ENCODE data around the gene OLFM4.

The OLFM4 gene

DNA sequence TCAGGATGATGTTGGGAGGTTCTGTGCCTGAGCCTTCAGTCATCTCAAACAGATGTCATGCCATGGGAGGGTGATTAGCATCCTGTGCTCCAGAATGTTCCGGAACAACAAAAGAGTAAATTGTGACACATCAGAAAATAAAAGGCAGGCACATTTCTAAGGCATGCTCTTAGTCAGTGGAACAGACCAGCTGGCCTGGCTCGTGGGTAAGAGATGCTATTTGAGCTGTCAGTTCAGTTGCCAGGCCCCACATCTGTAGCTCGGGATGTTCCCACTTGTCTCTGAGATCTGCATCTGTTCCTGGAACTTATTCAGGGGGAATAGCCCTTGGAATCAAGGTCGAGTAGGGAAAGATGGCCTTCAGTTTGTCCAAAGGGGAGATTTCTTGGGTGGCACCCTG is 26.0 kb downstream of the OLFM4 start:
- H3K4me3 ChIP-seq (ENCODE audit: low read length), result no peak overlapping the region
- no peak for DNase-seq (ENCODE audit: low read depth, low spot score)

DNA sequence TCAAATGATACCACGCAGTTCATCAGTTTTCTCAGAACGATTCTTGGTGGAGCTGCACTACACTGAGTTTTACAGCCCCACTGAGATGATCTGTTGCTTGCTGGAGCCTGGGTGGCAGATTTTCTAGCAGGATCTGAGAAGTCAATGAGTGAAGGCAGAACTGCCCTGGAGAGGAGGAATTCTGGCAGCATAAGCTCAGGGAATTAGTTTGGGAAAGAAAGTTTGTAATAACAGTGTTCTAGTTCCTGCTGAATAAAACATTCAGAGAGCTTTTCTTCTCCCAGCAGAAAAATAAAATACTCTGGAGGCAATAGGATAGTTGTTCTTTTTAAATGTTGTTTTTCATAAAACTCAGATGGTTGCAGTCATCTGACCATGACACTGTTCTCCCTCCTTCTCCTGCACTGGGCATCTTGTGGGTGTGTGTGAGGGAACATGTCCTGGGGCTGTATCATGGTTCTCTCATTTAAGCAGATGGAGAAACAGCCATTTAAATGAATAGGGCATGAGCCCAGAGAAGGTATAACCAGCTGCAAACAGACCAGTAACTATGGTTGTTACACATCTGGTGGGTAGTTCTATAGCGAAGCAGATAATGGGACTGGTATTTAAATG is 29.6 kb downstream of the OLFM4 start:
- H3K4me3 ChIP-seq (ENCODE audit: low read length), result no peak overlapping the region
- no peak for DNase-seq (ENCODE audit: low read depth, low spot score)

DNA sequence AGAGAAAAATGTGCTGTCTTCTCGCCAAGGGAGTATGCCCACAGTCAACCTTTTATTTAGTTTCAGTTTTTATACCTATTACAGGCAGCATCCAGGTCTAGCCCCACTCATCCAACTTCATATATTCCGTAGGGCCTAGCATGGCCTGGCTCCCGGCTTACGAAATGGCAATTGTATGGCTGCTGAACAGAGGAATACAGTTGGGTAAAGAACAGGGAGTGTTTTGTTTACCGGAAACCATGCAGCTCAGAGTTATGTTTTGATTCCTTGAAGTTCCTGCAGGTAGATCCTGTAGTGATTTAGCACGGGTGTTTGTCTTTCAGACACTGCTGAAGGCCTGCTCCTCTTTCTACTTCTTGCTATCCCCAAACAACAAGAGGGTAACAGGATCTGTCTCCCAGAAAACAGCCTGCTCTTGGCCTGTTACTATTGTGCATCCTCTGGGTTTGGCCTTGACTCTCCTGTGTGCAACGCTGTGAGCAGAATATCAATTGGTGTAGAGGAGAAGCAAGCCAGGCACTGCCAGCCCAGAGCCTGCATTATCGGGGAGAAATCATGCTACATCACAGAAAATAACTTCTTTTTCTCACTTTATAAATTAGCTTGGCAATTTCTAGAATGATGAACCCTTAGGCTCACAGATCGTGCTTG is 32.4 kb downstream of the OLFM4 start:
- no peak for DNase-seq (ENCODE audit: low read depth, low spot score)
- no peak overlapping the region for H3K4me3 ChIP-seq (ENCODE audit: low read length)

DNA sequence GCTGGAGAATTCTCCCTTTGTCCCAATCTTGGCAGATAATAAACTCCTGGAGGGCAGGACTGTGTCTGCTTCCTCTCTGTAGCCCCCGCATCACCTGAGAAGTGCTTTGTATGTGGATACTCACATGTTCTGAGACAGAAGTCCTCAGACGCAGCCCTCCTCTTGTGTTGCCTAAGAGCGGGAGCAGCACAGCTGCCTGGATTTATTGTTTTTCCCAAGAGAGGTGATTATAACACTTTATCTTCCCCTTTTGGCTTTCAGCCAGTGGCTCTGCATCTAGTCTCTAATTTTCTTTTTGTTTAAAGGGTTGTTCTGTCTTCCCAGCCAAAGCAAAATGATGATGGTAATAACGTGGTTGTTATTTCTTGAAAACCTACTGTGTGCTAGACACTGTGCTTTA is 36.1 kb downstream of the OLFM4 start:
- H3K4me3 ChIP-seq (ENCODE audit: low read length), result no peak overlapping the region
- no peak for DNase-seq (ENCODE audit: low read depth, low spot score)

DNA sequence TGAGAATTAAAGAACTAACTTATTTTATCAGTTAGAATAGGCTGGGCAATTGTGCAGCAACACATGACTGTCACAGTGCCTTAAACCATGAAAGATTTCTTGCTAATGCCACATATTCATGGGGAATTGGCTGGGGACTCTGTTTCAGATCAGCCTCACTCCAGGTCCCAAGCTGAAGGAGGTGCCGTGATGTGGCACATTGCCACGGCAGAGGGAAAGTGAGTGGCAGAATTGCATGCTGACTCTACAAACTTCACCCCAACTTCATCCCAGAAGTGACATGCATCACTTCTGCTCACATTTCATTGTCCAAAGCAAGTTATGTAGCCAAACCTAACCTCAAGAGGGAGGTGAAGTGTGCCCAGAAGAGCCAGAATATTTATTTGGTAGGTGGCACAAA is 37.8 kb downstream of the OLFM4 start:
- H3K4me3 ChIP-seq (ENCODE audit: low read length), result no peak overlapping the region
- DNase-seq (ENCODE audit: low read depth, low spot score), result no peak

DNA sequence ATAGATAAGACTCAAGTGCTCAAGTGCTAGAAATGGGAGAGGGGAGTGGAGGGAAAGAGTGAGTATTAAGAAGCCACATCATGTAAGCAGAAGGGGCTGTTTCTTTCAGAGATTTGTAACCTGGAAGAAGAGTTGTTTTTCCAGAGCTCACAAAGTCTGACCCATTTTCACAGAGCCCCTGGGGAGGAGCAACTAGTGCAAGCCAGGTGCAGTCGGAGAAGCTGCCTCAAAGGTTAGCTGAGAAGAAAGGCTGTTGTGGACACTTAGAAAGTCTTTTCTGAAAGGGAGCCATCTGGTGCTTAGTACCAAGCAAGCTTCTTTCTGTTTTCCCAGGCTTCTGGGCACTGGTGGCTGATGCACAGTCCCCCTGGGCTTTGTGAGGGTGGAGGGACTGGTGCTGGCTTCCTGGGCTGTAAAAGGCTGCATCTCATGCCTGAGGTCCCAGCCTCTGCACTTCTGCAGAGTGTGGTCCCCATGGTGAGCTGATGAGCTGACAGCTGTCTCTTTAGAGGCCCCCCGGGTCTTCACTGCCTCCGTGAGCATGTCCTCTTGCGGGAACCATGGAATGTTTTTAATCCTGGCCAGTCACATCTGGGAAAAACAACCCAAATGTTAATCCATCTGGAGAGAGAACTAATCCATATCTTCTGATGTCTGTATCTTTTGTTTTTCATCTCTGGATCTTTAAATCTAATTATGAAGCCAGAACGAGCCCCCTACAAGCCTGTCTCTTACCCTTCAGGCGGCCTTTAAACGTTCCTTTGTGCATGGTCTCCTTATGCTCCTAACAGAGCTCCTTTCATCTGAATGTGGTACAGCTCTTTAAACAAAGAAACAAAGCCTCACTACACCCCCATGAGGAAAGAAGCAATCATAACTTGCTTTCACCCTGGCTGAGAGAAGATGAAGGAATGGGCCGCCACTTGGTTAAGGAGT is 40.2 kb downstream of the OLFM4 start:
- no peak overlapping the region for H3K4me3 ChIP-seq (ENCODE audit: low read length)
- no peak for DNase-seq (ENCODE audit: low read depth, low spot score)

DNA sequence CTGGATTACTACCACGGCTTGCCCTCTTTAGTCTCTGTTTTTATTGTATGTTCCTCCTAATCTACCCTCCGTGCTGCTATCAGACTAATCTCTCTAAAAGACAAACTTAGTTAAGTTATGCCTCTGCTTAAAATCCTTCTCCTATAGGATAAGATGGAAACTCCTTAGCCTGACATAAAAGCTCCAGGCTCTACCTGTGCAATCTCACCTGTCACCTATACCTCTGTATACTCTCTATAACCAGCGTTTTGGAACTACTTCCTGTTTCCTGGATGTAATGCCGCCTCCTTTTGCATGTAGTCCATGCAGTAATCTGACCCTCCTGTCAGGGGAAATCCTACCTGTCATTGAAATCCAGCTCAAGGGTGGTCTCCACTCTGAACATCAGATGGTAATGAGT is 41.2 kb downstream of the OLFM4 start:
- no peak overlapping the region for H3K4me3 ChIP-seq (ENCODE audit: low read length)
- DNase-seq (ENCODE audit: low read depth, low spot score), result no peak

DNA sequence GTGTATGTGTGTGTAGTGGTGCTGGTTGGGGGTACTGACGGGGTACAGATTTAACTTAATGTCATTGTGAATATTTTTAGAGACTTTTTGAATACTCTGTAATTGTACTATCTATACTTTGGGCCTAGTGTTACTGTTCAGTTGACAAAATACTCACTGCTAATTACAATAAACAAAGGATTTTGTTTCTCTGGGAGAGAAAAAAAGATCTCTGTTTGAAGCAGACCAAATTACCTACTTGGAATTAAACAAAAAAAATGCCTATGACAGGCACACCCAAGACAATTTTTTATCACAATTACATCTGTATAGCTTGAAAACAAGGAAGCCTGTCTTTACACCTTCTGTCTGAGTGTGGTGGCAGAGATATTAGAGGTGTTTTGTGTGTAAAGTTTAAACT is 45.1 kb downstream of the OLFM4 start:
- H3K4me3 ChIP-seq (ENCODE audit: low read length), result no peak overlapping the region
- DNase-seq (ENCODE audit: low read depth, low spot score), result no peak

DNA sequence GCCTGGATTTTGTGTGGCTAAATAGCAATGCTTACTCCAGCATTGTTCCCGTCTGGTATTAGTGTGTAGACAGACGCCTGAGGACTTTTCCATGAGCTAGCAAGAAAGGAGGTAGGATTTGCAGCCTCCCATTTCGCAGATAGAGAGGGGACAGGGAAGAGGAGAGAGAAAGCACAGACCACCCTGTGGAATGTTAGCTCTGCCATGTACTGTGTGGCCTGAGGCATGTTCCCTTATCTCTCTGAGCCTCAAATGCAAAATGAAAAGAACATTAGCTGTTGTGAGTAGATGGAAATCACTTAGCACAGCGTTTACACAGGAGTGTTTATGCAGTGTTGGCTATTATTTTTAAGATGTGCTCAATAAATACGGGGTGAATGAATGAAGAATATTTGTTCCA is 45.5 kb downstream of the OLFM4 start:
- H3K4me3 ChIP-seq (ENCODE audit: low read length), result no peak overlapping the region
- no peak for DNase-seq (ENCODE audit: low read depth, low spot score)

DNA sequence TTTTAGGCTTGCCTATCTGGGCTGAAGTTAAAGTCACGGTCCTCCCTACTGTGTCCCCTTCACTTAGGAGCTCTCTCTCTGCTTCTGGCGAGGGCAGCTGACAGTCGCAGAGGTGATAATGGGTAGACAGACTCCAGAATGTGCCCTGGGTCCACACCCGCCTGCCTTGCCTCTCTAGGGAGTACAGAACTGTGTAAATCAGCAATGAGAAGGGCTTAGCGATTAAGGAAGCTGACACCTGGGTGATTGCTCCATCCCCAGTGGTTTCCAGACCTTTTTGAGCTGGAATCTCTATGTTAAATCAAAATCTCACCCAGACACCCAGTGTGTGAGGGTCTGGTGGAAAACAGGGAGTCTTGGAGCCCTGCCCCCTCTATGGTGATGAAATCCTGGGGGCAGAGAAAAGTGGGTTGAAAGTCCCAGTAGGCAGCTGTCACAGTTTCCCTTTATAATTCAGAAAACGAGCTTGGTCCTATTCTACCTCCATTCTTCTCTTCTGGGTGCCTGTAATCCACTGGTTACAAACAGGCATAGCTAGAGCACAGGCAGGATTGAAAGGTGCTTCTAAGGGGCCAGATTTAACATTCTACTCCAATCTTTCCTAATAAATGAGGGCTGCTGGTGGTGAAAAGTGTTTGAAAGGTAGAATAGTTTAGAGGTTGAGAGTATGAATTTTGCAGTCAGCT is 46.9 kb downstream of the OLFM4 start:
- no peak for DNase-seq (ENCODE audit: low read depth, low spot score)
- H3K4me3 ChIP-seq (ENCODE audit: low read length), result no peak overlapping the region

DNA sequence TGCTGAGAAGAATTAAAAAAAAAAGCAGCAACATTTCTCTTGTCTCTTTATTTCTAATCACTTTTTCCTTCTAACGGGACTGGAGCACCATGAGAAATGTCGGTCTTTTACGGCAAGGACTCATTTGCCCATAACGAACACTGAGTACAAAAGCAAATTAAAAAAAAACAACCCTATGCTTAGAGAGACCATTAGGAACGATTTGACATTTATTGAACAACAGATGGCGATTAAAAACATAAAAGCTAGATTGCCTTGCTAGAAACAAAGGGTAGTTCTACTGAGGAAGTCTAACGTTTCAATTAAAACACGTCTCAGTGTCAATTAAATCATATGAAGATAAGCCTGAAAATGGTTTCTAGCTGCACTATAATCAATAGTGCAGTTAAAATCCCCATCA is 51.1 kb downstream of the OLFM4 start:
- no peak for DNase-seq (ENCODE audit: low read depth, low spot score)

DNA sequence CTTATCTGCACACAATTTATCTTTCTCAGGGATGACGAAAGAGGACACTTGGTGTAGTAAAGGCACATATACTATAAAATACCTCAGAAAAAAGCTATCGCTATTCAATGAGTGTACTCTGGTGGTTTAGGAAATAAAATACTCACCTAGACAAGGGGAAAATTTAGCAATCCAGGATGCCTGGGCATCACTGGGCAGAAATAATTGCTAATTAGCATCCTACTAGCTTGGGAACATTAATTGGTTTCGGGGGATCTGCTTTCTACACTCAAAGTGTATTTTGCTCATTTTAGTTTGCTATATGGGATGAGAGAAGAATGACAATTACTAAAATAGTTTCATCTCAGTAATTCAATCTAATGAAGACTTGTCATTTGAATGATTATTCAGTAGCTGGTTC is 60.3 kb downstream of the OLFM4 start:
- DNase-seq (ENCODE audit: low read depth, low spot score), result no peak
- H3K4me3 ChIP-seq (ENCODE audit: low read length), result no peak overlapping the region

More for the DNA sequence above, 51.1 kb downstream of the OLFM4 start:
- H3K4me3 ChIP-seq (ENCODE audit: low read length), result no peak overlapping the region

DNA sequence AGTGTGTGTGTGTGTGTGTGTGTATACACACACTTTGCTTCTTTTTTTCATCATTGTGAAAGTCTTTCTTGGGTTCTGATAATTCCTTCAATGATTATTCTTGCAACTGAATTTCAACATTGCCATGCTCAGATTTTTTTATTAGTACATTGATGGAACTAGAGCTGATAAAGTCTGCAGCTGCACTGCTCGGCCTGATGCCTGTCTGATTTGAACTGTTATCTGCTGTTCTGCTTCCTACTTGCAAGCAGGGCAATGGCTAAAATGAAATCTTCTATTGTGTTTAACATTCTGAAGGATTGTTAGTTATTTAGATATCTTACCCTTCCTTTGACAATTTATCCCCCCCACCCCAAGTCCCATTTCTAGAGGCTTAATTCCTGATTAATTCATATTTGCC is 61.3 kb downstream of the OLFM4 start:
- DNase-seq (ENCODE audit: low read depth, low spot score), result no peak
- no peak overlapping the region for H3K4me3 ChIP-seq (ENCODE audit: low read length)

DNA sequence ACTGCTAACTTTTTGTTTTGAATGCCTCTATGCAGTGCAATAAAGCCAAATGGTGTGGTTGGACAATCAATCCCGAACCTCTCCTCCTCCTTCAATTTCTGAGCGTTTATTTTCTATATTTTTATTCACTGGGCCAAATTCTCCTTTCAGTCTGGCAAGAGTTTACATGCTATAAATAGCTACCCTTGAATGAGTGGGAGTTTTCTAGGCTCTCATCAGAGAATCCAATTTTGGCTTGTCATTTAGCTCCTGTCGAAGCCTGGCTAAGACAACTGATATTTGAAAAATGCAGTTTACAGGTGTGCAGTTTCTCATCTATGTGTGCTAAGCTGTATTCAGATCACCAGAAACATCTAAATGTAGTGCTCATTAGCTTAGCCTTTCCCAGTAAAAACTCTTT is 61.8 kb downstream of the OLFM4 start:
- DNase-seq (ENCODE audit: low read depth, low spot score), result no peak
- H3K4me3 ChIP-seq (ENCODE audit: low read length), result no peak overlapping the region

DNA sequence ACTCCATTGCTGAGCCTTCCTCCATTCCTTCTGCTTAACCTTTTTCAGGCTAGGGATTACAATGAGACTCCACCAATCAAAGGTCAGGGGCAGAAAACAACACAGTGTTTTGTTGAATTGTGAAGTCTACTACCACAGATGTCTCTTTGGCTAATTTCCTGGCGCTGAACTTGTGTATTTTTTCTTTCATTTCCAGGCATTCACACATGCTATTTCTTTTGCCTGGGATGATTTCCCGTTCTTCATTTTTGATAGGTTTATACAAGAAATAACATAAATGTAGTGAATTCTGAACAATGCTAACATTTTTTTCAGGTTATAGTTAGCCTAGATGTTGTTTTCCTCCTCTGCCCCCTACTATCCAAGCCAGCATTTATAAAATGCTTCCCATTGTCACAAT is 64.3 kb downstream of the OLFM4 start:
- DNase-seq (ENCODE audit: low read depth, low spot score), result no peak
- no peak overlapping the region for H3K4me3 ChIP-seq (ENCODE audit: low read length)

DNA sequence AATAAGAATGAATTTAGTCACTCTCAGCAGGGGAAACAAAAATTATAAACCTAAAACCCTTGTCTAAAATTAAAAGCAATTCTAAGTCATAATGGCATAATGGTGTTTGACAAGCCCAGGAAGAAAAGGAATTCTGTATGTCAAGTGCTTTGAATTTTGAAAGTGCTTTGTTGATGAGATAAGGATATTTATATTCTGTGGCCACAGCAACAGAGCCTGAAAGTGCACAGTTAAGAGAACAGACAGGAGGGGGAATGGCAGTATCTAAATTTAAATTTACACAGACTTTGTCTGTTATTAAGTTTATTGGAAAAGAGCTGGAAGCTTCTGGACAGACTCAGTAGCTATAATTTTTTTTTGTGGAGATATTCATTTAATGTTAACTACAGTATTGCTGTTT is 69.8 kb downstream of the OLFM4 start:
- no peak overlapping the region for H3K4me3 ChIP-seq (ENCODE audit: low read length)
- DNase-seq (ENCODE audit: low read depth, low spot score), result no peak

DNA sequence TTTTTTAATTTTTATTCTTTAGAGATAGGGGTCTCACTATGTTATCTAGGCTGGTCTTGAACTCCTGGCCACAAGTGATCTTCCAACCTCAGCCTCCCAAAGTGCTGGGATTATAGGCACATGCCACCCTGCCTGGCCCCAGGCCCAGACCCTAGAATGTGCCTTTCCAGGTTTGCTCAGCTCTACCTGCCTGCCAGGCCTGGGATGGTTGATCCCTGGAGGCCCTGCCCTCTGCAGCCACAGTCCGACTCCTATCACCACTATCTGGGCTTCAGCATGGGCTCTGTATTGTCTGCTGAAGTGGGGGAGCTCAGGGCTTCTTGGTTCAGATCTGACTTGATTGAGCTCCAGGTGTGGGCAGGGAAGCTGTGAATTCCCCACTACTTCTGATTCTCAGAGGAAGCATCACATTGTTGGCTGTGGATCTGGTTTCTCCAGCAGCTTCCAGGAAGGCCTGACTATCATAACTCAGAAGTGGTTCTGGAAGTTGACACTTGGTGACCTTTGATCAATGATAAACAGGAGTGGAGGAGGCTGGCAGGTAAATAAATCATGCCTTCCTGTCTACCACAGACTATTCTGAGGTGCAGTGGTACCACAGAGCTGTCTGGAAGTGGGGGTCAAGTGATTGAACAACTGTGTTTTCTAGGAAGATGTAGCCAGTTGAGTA is 71.9 kb downstream of the OLFM4 start:
- no peak for DNase-seq (ENCODE audit: low read depth, low spot score)

More for the DNA sequence above, 71.9 kb downstream of the OLFM4 start:
- no peak overlapping the region for H3K4me3 ChIP-seq (ENCODE audit: low read length)
